ENCODE measurements around the gene SLC2A1. TPM values are rescaled to one million over a fixed set of nuclear protein-coding genes. Genes with fewer than 3 reads are reported as not detected.

The SLC2A1 gene
- total RNA-seq, 1 experiment from 2014 or later, result 327 TPM

DNA sequence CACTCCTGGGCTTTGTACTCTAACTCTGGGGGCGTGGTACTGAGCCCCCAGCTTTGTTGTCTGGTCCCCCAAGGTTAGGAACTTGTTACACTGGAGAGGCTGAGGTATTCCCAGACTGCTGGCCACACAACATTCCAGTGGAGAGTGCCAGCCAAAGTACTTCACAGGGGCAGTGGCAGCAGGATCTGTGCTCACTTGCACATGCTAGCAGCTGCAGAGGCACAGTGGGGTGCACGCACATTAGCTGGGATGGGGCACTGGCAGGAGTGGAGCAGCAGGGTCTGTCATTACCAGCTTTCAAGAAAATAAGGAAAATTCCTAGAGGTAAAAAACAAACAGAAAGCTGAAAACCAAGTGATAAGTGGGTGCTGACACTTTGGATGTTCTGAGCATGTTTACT is 81.3 kb downstream of the SLC2A1 start:
- no peaks in the 10 kb centered on the region for H3K9me3 ChIP-seq (ENCODE audit: insufficient read depth, low read depth)
- H3K79me2 ChIP-seq (ENCODE audit: low read depth), result no peaks in the 10 kb centered on the region
- CTCF ChIA-PET, result no interaction called here
- no peaks in the 10 kb centered on the region for H3K9me2 ChIP-seq (ENCODE audit: insufficient read depth)
- intact Hi-C loops (cut with micrococcal nuclease; ENCODE audit: unreplicated experiment), result no loop called here
- no peaks in the 10 kb centered on the region for H3F3A ChIP-seq (ENCODE audit: insufficient read depth, low read depth)
- no peaks in the 10 kb centered on the region for H3K36me3 ChIP-seq (ENCODE audit: low read depth)
- H3K4me2 ChIP-seq, result no peak overlapping the region
- no peaks in the 10 kb centered on the region for H4K20me1 ChIP-seq (ENCODE audit: insufficient read depth)
- H3K27me3 ChIP-seq (ENCODE audit: insufficient read depth, low read depth), result no peaks in the 10 kb centered on the region
- BruUV-seq (replicated peaks), result no TSS peak
- no peak overlapping the region for H2AFZ ChIP-seq
- TF ChIP-seq, protein P1, sequence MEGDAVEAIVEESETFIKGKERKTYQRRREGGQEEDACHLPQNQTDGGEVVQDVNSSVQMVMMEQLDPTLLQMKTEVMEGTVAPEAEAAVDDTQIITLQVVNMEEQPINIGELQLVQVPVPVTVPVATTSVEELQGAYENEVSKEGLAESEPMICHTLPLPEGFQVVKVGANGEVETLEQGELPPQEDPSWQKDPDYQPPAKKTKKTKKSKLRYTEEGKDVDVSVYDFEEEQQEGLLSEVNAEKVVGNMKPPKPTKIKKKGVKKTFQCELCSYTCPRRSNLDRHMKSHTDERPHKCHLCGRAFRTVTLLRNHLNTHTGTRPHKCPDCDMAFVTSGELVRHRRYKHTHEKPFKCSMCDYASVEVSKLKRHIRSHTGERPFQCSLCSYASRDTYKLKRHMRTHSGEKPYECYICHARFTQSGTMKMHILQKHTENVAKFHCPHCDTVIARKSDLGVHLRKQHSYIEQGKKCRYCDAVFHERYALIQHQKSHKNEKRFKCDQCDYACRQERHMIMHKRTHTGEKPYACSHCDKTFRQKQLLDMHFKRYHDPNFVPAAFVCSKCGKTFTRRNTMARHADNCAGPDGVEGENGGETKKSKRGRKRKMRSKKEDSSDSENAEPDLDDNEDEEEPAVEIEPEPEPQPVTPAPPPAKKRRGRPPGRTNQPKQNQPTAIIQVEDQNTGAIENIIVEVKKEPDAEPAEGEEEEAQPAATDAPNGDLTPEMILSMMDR (conservative IDR thresholded peaks at IDR 0.05), result no peak
- TF ChIP-seq EZH2 (IDR thresholded peaks at IDR 0.05; ENCODE audit: low read depth), result no peak
- no peak overlapping the region for H3K27ac ChIP-seq
- no peak for DNase-seq
- POLR2A ChIA-PET (ENCODE audit: unreplicated experiment), result no interaction called here
- no peaks in the 10 kb centered on the region for H3K4me1 ChIP-seq (replicated peaks; ENCODE audit: insufficient read depth)
- no peak overlapping the region for H3K4me3 ChIP-seq

DNA sequence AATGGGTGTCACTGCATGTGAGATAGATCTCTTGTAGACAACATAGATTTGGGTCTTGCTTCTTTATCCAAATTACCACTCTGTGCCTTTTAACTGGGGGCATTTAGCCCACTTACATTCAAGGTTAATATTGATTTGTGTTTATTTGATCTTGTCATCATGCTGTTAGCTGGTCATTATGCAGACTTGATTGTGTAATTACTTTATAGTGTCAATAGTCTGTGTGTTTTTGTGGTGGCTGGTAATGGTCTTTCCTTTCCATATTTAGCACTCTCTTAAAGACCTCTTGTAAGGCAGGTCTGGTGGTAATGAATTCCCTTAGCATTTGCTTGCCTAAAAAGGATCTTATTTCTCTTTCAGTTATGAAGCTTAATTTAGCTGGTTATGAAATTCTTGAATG is 82.7 kb downstream of the SLC2A1 start:
- no peak overlapping the region for H3K4me2 ChIP-seq
- H3K27me3 ChIP-seq (ENCODE audit: insufficient read depth, low read depth), result no peaks in the 10 kb centered on the region
- CTCF ChIA-PET, result no interaction called here
- H3K36me3 ChIP-seq (ENCODE audit: low read depth), result no peaks in the 10 kb centered on the region
- no peaks in the 10 kb centered on the region for H4K20me1 ChIP-seq (ENCODE audit: insufficient read depth)
- no peaks in the 10 kb centered on the region for H3K9me2 ChIP-seq (ENCODE audit: insufficient read depth)
- H3K79me2 ChIP-seq (ENCODE audit: low read depth), result no peaks in the 10 kb centered on the region
- no peak for DNase-seq
- no peak overlapping the region for H3K4me3 ChIP-seq
- H2AFZ ChIP-seq, result no peak overlapping the region
- no peaks in the 10 kb centered on the region for H3K9me3 ChIP-seq (ENCODE audit: insufficient read depth, low read depth)
- POLR2A ChIA-PET (ENCODE audit: unreplicated experiment), result no interaction called here
- no peaks in the 10 kb centered on the region for H3K4me1 ChIP-seq (replicated peaks; ENCODE audit: insufficient read depth)
- H3F3A ChIP-seq (ENCODE audit: insufficient read depth, low read depth), result no peaks in the 10 kb centered on the region
- TF ChIP-seq, protein P1 (conservative IDR thresholded peaks at IDR 0.05), result no peak
- no peak for TF ChIP-seq EZH2 (IDR thresholded peaks at IDR 0.05; ENCODE audit: low read depth)
- no peak overlapping the region for H3K27ac ChIP-seq
- intact Hi-C loops (cut with micrococcal nuclease; ENCODE audit: unreplicated experiment), result no loop called here
- no TSS peak for BruUV-seq (replicated peaks)

Other genes with a start within 250 kb of the SLC2A1 start
- gene CLDN19, start 218.6 kb downstream of the SLC2A1 start, total RNA-seq (2021), result not detected in 2 replicates
- 22.8 and 45.5 TPM in 2 replicates for gene P3H1, start 191.8 kb downstream of the SLC2A1 start, total RNA-seq (2021)
- gene C1orf50, start 191.6 kb downstream of the SLC2A1 start, total RNA-seq (2021), result 5.6 and 8.3 TPM in 2 replicates
- 0.28 and 1.0 TPM in 2 replicates for gene TMEM269, start 173.9 kb downstream of the SLC2A1 start, total RNA-seq (2021)
- gene ERMAP, start 141.7 kb downstream of the SLC2A1 start, total RNA-seq (2021), result 20.8 and 31.2 TPM in 2 replicates
- 32.3 and 32.6 TPM in 2 replicates for gene SVBP, start 141.5 kb downstream of the SLC2A1 start, total RNA-seq (2021)
- 11.4 and 14.6 TPM in 2 replicates for gene ZNF691, start 112.3 kb downstream of the SLC2A1 start, total RNA-seq (2021)
- gene EBNA1BP2, start 213.4 kb upstream of the SLC2A1 start, total RNA-seq (2021), result 151 and 153 TPM in 2 replicates
- 1.6 and 1.7 TPM in 2 replicates for gene CFAP57, start 213.5 kb upstream of the SLC2A1 start, total RNA-seq (2021)

All from PC-9 (cell line).